M059J (cell line): ENCODE data around the gene TANC1. TPM values are rescaled to one million over a fixed set of nuclear protein-coding genes. Genes with fewer than 3 reads are reported as not detected.

Experiments
- DNase-seq: peaks from one replicate; pipeline ENCODE4 v3.0.0-alpha.2; 2012; ENCODE audit warnings: low read depth
- total RNA-seq: library from RNA; depleted of rRNA; stranded (reverse); fragments of >200 nt; shearing (Covaris generic); gene quantifications from 2 replicates; pipeline ENCODE4 v1.2.3, GENCODE V29; 2014

TANC1 gene
- total RNA-seq, 1 experiment from 2014 or later = 22.8 TPM

GRCh38 chr2:159063677-159064076 lies 95.2 kb downstream of the TANC1 start:
- no peak for DNase-seq

GRCh38 chr2:159064446-159065301 lies 96.2 kb downstream of the TANC1 start:
- DNase-seq = peak; percentile 74

GRCh38 chr2:159065313-159065712 lies 96.9 kb downstream of the TANC1 start:
- peak; percentile 64 for DNase-seq

- DNase-seq = no peak
Observed at GRCh38 chr2:159065891-159066290, 97.5 kb downstream of the TANC1 start.

GRCh38 chr2:159066541-159067156 lies 98.2 kb downstream of the TANC1 start:
- DNase-seq = no peak

GRCh38 chr2:159067971-159068370 lies 99.5 kb downstream of the TANC1 start:
- DNase-seq = no peak

- no peak for DNase-seq
Observed at GRCh38 chr2:159069229-159069628, 100.8 kb downstream of the TANC1 start.

GRCh38 chr2:159070235-159070634 lies 101.8 kb downstream of the TANC1 start:
- DNase-seq = no peak

GRCh38 chr2:159071190-159071915 lies 102.9 kb downstream of the TANC1 start:
- peak; percentile 81 for DNase-seq

- DNase-seq = peak; percentile 80
Observed at GRCh38 chr2:159072795-159073194, 104.4 kb downstream of the TANC1 start.

GRCh38 chr2:159073256-159073655 lies 104.8 kb downstream of the TANC1 start:
- DNase-seq = peak; percentile 69

- no peak for DNase-seq
Observed at GRCh38 chr2:159074605-159075004, 106.2 kb downstream of the TANC1 start.

GRCh38 chr2:159075727-159076126 lies 107.3 kb downstream of the TANC1 start:
- DNase-seq = peak; percentile 35

- peak; percentile 80 for DNase-seq
Observed at GRCh38 chr2:159076241-159076640, 107.8 kb downstream of the TANC1 start.

- DNase-seq = no peak
Observed at GRCh38 chr2:159077869-159078268, 109.4 kb downstream of the TANC1 start.

- DNase-seq = no peak
Observed at GRCh38 chr2:159078443-159078842, 110.0 kb downstream of the TANC1 start.

- no peak for DNase-seq
Observed at GRCh38 chr2:159080641-159081040, 112.2 kb downstream of the TANC1 start.

- no peak for DNase-seq
Observed at GRCh38 chr2:159082119-159082518, 113.7 kb downstream of the TANC1 start.

GRCh38 chr2:159084384-159085370 lies 116.2 kb downstream of the TANC1 start:
- peak; percentile 76 for DNase-seq

GRCh38 chr2:159086342-159086741 lies 117.9 kb downstream of the TANC1 start:
- DNase-seq = peak; percentile 53

GRCh38 chr2:159086826-159087225 lies 118.4 kb downstream of the TANC1 start:
- no peak for DNase-seq
